Endothelial cell of hepatic sinusoid (primary cell): ENCODE results near the gene CD248.

ENCODE experiments used
- in situ Hi-C: cut with HindIII; loops from 2 replicates; pipeline ENCODE4 v1.10.0; 2017; ENCODE audit warnings: low sequenced_read_pairs

The CD248 gene

GRCh38 chr11:66291706-66292542, 24.9 kb downstream of the CD248 start, which contains the start of gene TMEM151A:
Gene TMEM151A, plus strand, starts transcription at chr11:66291894. Its CDS starts 120 bp downstream, at chr11:66292014.
- in situ Hi-C loops: no loop called here

GRCh38 chr11:66291303-66291705, 25.5 kb downstream of the CD248 start:
- in situ Hi-C loops: no loop called here

DNA sequence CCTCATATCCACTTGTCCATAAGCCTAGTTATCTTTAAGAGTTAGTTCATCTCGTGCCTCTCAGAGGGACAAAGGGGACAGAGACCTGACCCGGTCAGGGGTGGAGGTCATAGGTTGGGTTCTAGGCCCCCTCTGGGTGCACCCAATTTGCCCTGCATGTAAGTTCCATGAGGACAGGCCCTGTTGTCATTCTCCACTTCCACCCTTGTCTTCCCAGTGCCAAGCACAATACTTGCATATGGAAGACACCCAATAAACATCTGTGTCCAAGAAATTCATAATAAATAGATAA, 26.6 kb downstream of the CD248 start:
- in situ Hi-C loops: no loop called here

- in situ Hi-C loops: no loop called here
Observed at GRCh38 chr11:66289548-66290329, 27.1 kb downstream of the CD248 start.

DNA sequence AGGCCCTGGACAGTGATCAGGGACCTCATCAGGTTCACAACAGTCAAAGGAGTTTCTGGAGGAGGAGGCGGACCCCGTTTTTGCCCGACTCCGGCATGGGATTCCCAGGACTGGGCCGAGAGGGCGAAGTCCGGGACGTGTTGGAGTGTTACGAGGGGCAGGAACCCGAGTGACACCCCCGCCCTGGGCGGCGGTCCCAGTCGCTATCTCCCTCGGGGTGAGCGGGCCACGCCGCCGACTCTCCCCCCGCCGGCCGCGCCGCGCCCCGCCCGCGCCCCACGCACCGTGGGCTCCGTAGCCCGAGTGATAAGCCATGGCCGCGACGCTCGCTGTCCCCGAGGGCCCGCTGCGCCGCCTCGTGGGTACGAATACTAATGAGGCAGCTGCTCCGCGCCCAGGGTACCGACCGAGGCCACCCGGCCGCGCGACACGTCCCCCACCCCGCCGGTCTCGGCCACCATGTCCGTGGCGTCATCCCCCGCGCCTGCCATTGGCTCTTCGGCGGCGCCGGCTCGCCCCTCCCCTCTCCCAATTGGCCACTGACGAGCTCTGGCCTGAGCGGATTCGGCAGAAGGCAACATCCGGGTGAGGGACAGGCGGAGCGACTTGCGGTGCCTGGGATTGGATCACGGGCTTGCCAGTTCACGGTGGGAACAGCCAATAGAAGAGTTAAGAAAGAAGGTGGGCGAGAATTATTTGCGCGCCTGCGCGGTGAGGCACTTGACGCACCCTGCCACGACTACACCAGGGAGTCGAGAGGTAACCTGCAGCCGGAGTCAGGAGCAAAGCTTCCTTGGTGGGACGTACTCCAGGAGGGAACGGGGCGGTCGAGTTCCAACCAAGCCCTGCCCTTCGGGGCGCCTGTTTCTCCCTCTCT, 27.9 kb downstream of the CD248 start, which contains the start of gene YIF1A:
Gene YIF1A, minus strand, starts transcription at position 473 of the 877 bp plus-strand sequence. Its CDS starts 158 bp downstream, at position 315.
- in situ Hi-C loops: no loop called here

DNA sequence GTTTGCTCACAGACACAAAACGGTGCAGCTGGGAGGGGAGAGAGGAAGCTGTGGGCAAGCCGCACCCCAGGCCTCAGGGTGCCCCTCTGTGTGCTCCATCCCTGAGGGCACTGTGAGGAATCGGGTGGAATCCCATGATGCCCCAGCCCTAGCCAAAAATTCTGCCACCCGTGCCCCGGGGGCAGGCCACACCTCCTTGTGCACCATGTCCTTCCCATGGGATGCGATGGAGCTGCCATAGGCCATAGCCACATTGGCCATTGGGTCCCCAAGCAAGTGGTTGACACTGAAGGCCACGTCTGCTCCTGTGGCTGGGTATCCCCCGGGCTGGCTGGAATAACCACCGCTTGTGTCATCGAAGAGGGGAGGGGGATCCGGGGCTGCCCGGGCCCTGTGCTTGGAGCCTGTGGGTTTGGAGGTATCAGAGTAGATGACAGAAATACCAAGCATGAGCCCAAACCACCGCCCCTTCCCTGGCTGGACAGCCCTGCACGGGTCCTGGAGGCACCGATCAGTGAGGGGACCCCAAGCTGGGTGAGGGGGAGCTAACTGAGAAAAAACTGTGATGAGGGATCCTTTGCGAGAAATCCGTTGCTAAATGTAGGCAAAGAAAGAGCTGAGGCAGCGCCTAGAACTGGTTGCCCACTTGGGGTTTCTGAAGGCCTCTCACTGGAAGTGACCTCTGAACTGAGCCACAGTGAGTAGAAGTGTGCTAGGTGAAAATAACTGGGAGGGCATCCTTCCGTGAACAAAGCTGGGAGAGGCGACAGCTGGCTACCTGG, 28.8 kb downstream of the CD248 start:
- in situ Hi-C loops: no loop called here

GRCh38 chr11:66287211-66287888, 29.5 kb downstream of the CD248 start:
- in situ Hi-C loops: no loop called here

DNA sequence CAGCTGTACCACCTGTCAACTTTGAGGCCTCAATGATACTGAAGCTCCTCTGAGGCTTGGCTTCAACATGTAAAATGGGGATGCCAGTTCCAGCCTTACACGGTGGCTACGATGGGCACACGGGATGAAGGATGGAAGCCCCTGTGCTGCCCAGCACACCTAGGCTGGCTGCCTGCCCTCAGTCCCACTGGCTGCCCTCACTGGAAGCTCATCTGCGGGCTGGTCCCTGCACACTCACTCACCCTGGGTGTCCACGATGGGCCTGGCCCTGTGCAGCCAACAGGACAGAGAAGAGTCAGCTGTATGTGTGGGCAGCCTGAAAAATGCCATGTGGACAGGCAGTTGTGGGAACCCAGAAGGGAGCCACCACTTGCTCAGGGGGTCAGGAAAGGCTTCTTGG, 30.1 kb downstream of the CD248 start:
- in situ Hi-C loops: no loop called here

DNA sequence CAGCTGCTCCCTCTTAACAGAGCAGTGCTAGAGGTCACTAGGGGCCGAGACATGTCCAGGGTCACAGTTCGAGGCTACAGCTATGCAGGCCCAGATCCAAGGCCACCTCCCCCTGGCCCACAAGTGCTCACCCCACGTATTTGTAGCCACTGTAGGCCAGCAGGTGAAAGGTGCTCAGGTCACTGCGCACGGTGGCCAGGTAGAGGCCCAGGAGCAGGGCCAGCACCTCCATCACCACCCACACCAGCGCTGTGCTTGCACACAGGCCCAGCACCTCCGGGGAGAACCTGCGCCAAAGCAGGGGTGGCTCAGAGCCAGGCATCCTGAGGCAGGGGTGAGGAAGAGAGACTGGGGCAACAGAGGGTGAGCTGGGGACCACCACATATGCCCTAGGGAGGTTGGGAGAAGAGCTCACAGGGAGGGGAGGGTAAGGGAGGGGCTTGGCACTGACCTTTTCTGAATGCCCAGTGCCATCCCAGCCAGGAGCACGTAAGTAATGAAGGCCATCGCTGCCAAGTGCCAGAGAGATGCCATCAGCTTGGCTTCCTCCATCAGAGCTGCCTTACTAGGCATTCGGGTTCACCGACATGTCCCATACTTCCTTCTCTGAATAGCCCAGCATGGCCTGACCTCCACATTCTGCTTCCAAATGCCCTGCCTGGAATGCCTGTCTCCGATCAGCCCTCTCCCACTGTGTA, 31.4 kb downstream of the CD248 start:
- in situ Hi-C loops: no loop called here

DNA sequence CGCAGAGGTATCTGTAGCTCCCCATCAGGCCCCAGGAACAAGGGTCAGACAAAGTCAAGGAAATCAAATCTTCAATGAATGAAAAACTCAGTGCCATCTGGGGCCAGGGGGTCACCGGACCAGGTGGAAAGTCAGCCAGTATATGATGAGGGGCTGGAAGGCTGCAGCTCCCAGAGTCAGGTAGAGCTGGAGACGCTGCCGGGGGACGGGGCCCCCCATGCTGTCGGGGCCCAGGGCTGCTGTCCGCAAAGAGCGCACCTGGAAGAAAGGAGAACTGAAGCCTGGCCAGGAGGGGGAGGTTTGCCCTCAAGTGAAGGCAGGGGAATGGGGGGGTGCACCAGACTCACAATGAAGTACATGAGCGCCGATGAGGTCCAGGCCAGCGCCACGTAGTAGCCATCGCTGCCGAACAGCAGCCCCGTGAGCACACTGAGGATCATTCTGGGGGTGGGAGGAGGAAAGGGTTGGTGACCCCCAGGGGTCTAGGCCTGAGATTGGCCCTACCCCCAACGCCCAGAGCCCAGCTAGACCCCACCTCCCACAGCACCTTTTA, 32.2 kb downstream of the CD248 start:
- in situ Hi-C loops: loop anchor here (5.0 kb wide), 2 partner anchors 48 to 67 kb away; no protein-coding TSS in a partner anchor

GRCh38 chr11:66283461-66284105, 33.3 kb downstream of the CD248 start:
- in situ Hi-C loops: loop anchor here (5.0 kb wide), 2 partner anchors 49 to 66 kb away; no protein-coding TSS in a partner anchor

DNA sequence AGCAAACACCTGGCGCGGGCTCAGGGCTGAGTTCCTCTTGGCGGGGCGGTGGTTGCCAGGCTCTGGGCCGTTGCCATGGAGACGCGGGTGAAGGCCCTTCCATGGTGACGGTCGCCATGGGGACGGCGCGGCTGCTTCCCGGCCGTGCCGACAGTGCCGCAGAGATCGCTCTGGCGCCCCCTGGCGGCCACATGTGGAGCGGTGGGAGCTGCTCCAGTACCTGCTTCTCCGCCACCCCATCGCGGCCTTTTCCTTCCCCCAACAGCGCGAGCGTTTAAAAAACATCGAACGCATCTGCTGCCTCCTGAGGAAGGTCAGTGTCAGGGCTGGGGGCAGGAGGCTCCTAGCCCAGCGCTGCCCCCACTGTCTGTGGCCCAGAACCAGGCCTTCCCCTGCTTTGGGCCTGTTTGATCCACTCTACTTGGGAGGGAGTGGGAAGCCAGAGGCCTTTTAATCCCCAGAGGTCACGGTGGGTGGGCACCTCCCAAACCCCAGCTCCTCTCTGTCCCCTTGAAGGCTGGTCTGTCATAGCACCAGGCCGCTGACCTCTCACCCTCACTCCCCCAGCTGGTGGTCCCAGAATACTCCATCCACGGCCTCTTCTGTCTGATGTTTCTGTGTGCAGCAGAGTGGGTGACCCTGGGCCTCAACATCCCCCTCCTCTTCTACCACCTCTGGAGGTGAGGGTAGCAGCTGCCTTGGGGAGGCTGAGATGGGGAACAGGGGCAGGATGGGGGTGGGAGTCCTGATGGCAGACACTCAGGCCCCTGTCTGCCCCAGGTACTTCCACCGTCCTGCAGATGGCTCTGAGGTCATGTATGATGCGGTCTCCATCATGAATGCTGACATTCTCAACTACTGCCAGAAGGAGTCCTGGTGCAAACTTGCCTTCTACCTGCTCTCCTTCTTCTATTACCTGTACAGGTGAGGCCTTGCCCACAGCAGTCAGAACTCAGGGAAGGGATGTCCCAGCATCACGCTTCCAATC, 34.1 kb downstream of the CD248 start:
- in situ Hi-C loops: loop anchor here (5.0 kb wide), 2 partner anchors 50 to 65 kb away; no protein-coding TSS in a partner anchor

GRCh38 chr11:66281776-66282467, 34.9 kb downstream of the CD248 start:
- in situ Hi-C loops: loop anchor here (5.0 kb wide), 2 partner anchors 50 to 65 kb away; no protein-coding TSS in a partner anchor

DNA sequence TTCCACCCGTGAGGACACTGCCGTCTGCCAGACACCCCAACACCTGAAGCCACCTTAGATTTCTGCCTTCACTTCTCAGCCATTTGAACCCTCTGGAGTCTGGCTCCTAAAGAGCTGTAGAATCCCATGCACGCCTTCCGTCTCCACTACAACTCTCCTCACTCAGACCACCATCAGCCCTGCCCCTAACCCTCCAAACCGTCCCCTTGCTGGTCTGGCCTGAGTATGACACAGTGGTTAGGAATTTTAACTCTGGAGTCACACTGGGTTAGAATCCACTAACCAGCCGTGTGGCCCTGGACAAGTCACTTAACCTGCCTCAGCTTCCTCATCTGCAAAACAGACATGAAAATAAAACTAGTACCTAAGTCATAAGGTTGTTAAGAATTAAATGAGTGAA, 35.8 kb downstream of the CD248 start:
- in situ Hi-C loops: loop anchor here (5.0 kb wide), 2 partner anchors 51 to 64 kb away; no protein-coding TSS in a partner anchor

DNA sequence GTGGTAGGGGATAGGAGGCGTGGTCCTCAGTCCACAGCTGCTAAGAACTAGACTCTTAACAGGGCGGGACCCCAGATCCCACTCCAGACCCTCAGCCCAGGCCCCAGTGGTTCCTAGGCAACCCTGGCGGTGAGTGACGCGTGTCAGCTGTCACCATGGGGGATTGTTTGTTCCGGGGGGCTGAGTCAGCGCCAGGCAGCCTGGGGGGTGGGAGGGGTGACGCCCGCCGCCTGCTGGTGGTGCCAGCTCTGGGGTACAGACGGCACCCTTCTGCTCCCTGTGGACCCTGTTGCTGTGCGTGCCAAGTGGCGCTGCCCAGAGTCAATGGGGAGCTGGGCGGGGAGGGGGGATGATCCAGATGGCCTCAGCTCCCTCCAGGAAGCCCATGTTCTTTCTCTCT, 36.4 kb downstream of the CD248 start:
- in situ Hi-C loops: loop anchor here (5.0 kb wide), 2 partner anchors 52 to 63 kb away; no protein-coding TSS in a partner anchor

GRCh38 chr11:66279092-66279734, 37.6 kb downstream of the CD248 start:
- in situ Hi-C loops: no loop called here
